SW480 (cell line): ENCODE measurements around the gene ECHS1.
A peak's percentile ranks its signal among the peaks of the same experiment; 100 is the strongest.
"Not testable (repeated sequence)": the region's sequence is repeated elsewhere in the genome, so short reads cannot be mapped to it uniquely, and the experiment has no call there.

Experiments used
- DNase-seq: peaks from one replicate; pipeline ENCODE4 v3.0.0-alpha.2; 2016; ENCODE audit warnings: low spot score

ECHS1 gene

GRCh38 chr10:133399123-133399601 is 26.0 kb upstream of the ECHS1 start:
- DNase-seq, result no peak

- DNase-seq, result no peak
Observed at GRCh38 chr10:133397938-133398337, 24.8 kb upstream of the ECHS1 start.

- no peak for DNase-seq
Observed at GRCh38 chr10:133396035-133396624, 23.0 kb upstream of the ECHS1 start.

GRCh38 chr10:133394801-133395221 is 21.7 kb upstream of the ECHS1 start:
- no peak for DNase-seq

GRCh38 chr10:133394064-133394663 is 21.0 kb upstream of the ECHS1 start, which contains the start of gene MTG1:
TSS of gene MTG1 (plus strand) at chr10:133394157. CDS start at chr10:133394221, 64 bp downstream.
- DNase-seq, result peak; percentile 89

- no peak for DNase-seq
Observed at GRCh38 chr10:133393401-133394063, 20.4 kb upstream of the ECHS1 start.

- DNase-seq, result no peak
Observed at GRCh38 chr10:133391761-133392518, 18.8 kb upstream of the ECHS1 start.

- DNase-seq, result no peak
Observed at GRCh38 chr10:133391249-133391635, 18.1 kb upstream of the ECHS1 start.

GRCh38 chr10:133390597-133391248 is 17.6 kb upstream of the ECHS1 start:
- DNase-seq, result no peak

- no peak for DNase-seq
Observed at GRCh38 chr10:133388973-133389818, 16.0 kb upstream of the ECHS1 start.

- DNase-seq, result no peak
Observed at GRCh38 chr10:133388236-133388972, 15.2 kb upstream of the ECHS1 start.

- not testable (repeated sequence) for DNase-seq
Observed at GRCh38 chr10:133386951-133387350, 13.8 kb upstream of the ECHS1 start.

- no peak for DNase-seq
Observed at GRCh38 chr10:133385214-133385613, 12.1 kb upstream of the ECHS1 start.

GRCh38 chr10:133384071-133384470 is 10.9 kb upstream of the ECHS1 start:
- no peak for DNase-seq

GRCh38 chr10:133383551-133383950 is 10.4 kb upstream of the ECHS1 start:
- no peak for DNase-seq

- no peak for DNase-seq
Observed at GRCh38 chr10:133381036-133381435, 7.9 kb upstream of the ECHS1 start.

GRCh38 chr10:133379801-133380666 is 6.9 kb upstream of the ECHS1 start:
- no peak for DNase-seq

GRCh38 chr10:133379152-133379800 is 6.1 kb upstream of the ECHS1 start, which contains the start of gene PAOX:
TSS of gene PAOX (plus strand) at chr10:133379262. CDS start at chr10:133379317, 55 bp downstream.
- DNase-seq, result peak; percentile 49
